Measurements from ENCODE around the gene PTCH1. TPM values are rescaled to one million over a fixed set of nuclear protein-coding genes. Genes with fewer than 3 reads are reported as not detected.

PTCH1 gene
- polyA plus RNA-seq, 3 donors, result not detected

- Mint-ChIP-seq H3K4me3 (no peak overlapping the region), H3K4me1 (no peaks in the 10 kb centered on the region), H3K36me3 (no peaks in the 10 kb centered on the region), H3K27me3 (ENCODE audit: low read depth in 3 of 3) (peaks cover 30 to 61% (median 51%) of the 10 kb centered on the region in 3 donors), H3K27ac (no peak overlapping the region), H3K9me3 (peaks cover 3 to 42% (median 15%) of the 10 kb centered on the region in 7 donors)
- TF ChIP-seq, protein P1, sequence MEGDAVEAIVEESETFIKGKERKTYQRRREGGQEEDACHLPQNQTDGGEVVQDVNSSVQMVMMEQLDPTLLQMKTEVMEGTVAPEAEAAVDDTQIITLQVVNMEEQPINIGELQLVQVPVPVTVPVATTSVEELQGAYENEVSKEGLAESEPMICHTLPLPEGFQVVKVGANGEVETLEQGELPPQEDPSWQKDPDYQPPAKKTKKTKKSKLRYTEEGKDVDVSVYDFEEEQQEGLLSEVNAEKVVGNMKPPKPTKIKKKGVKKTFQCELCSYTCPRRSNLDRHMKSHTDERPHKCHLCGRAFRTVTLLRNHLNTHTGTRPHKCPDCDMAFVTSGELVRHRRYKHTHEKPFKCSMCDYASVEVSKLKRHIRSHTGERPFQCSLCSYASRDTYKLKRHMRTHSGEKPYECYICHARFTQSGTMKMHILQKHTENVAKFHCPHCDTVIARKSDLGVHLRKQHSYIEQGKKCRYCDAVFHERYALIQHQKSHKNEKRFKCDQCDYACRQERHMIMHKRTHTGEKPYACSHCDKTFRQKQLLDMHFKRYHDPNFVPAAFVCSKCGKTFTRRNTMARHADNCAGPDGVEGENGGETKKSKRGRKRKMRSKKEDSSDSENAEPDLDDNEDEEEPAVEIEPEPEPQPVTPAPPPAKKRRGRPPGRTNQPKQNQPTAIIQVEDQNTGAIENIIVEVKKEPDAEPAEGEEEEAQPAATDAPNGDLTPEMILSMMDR (IDR thresholded peaks at IDR 0.05), result no peak
- Histone ChIP-seq H3K4me3 (replicated peaks in 1 of 3; ENCODE audit: low read depth in 2 of 3, low read length in 3 of 3) (no peak overlapping the region), H3K79me2 (ENCODE audit: insufficient read depth, low read length) (no peaks in the 10 kb centered on the region), H3K27ac (ENCODE audit: low read depth in 1 of 2, low read length in 2 of 2) (no peak overlapping the region), H2AFZ (ENCODE audit: insufficient read depth, low read depth, low read length, poor library complexity, severe bottlenecking) (no peak overlapping the region), H3K4me1 (ENCODE audit: control insufficient read depth in 1 of 2, insufficient read depth in 2 of 2, low read length in 2 of 2) (no peaks in the 10 kb centered on the region), H4K20me1 (ENCODE audit: insufficient read depth, low read length) (no peaks in the 10 kb centered on the region), H3K9ac (ENCODE audit: insufficient read depth, low read length, poor library complexity, severe bottlenecking) (no peak overlapping the region), H3K36me3 (replicated peaks in 1 of 2; ENCODE audit: control insufficient read depth in 1 of 2, insufficient read depth in 2 of 2, low read length in 2 of 2) (no peaks in the 10 kb centered on the region), H3K4me2 (replicated peaks; ENCODE audit: extremely low read depth, low read length, poor library complexity, severe bottlenecking) (no peak overlapping the region), H3K27me3 (ENCODE audit: control insufficient read depth in 2 of 2, insufficient read depth in 2 of 2, low read length in 2 of 2) (peaks cover 20 to 36% of the 10 kb centered on the region in 2 donors), H3K9me3 (replicated peaks in 1 of 2; ENCODE audit: control insufficient read depth in 1 of 2, insufficient read depth in 1 of 2, low read length in 2 of 2) (peaks cover 4 to 20% of the 10 kb centered on the region in 2 donors)
- intact Hi-C loops (cut with micrococcal nuclease), result no loop called here
- DNase-seq, result no peak
- no CpG with 5 or more reads among the region's 3 CpGs for WGBS (ENCODE audit: insufficient coverage)
Measured at GRCh38 chr9:95522871-95523370, 6.2 kb upstream of the PTCH1 start.

DNA sequence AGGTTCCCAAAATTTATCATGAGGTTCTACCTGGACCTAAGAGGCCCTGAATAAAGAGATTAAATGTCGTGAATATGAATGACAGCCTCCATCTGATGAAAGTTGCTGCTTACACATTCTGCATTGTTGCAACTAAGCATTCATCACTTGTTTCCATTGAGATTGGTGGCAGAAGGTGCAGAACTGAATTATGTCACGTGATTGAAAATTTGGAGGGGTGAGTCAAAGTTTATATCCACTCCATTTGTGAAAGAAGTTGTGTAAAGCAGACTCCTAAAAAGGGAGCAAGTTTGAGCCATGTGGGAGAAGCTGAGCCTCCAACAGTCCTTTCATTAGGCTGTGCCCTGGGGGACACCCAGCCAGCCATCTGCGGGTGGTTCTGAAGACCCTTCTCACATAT, 4.9 kb upstream of the PTCH1 start:
- H3K27ac ChIP-seq (ENCODE audit: low read depth in 1 of 2, low read length in 2 of 2), result no peak overlapping the region
- WGBS (ENCODE audit: insufficient coverage), result 90% methylated on average over 2 of the region's 3 CpGs
- H3K9ac ChIP-seq (ENCODE audit: insufficient read depth, low read length, poor library complexity, severe bottlenecking), result no peak overlapping the region
- no peak overlapping the region for H2AFZ ChIP-seq (ENCODE audit: insufficient read depth, low read depth, low read length, poor library complexity, severe bottlenecking)
- H3K4me1 ChIP-seq (ENCODE audit: control insufficient read depth in 1 of 2, insufficient read depth in 2 of 2, low read length in 2 of 2), result peaks cover 0 to 1% of the 10 kb centered on the region in 2 donors
- H3K27me3 Mint-ChIP-seq (ENCODE audit: low read depth in 3 of 3), result peaks cover 40 to 72% (median 60%) of the 10 kb centered on the region in 3 donors
- no peak for DNase-seq
- H3K27me3 ChIP-seq (ENCODE audit: control insufficient read depth in 2 of 2, insufficient read depth in 2 of 2, low read length in 2 of 2), result peaks cover 31 to 47% of the 10 kb centered on the region in 2 donors
- TF ChIP-seq, protein P1 (IDR thresholded peaks at IDR 0.05), result no peak
- peaks cover under 1% of the 10 kb centered on the region for H3K4me1 Mint-ChIP-seq
- intact Hi-C loops (cut with micrococcal nuclease), result no loop called here
- H4K20me1 ChIP-seq (ENCODE audit: insufficient read depth, low read length), result no peaks in the 10 kb centered on the region
- no peak overlapping the region for H3K4me2 ChIP-seq (replicated peaks; ENCODE audit: extremely low read depth, low read length, poor library complexity, severe bottlenecking)
- H3K79me2 ChIP-seq (ENCODE audit: insufficient read depth, low read length), result no peaks in the 10 kb centered on the region
- H3K36me3 ChIP-seq (replicated peaks in 1 of 2; ENCODE audit: control insufficient read depth in 1 of 2, insufficient read depth in 2 of 2, low read length in 2 of 2), result no peaks in the 10 kb centered on the region
- peaks cover 3 to 49% (median 20%) of the 10 kb centered on the region in 7 donors for H3K9me3 Mint-ChIP-seq
- H3K4me3 Mint-ChIP-seq, result peak overlapping the region in 1 of 2 donors; percentile 32
- H3K36me3 Mint-ChIP-seq, result no peaks in the 10 kb centered on the region
- no peak overlapping the region for H3K4me3 ChIP-seq (replicated peaks in 1 of 3; ENCODE audit: low read depth in 2 of 3, low read length in 3 of 3)
- H3K27ac Mint-ChIP-seq, result no peak overlapping the region
- peaks cover 4 to 30% of the 10 kb centered on the region in 2 donors for H3K9me3 ChIP-seq (replicated peaks in 1 of 2; ENCODE audit: control insufficient read depth in 1 of 2, insufficient read depth in 1 of 2, low read length in 2 of 2)

All from CD14-positive monocyte (primary cell).